SK-N-MC (cell line): ENCODE data around the gene MISP.
"Not testable (repeated sequence)": the region's sequence is repeated elsewhere in the genome, so short reads cannot be mapped to it uniquely, and the experiment has no call there.

Source experiments
- DNase-seq: peaks from one replicate; pipeline ENCODE4 v3.0.0-alpha.2; 2011; ENCODE audit warnings: low read depth, low spot score
- H3K27ac ChIP-seq: fragments of 200-600 bp; sonication (generic); 2 replicates; pipeline ENCODE4 v1.5.1; 2016; ENCODE audit warnings: mixed run types
- H3K36me3 ChIP-seq: fragments of 200-600 bp; sonication (generic); 2 replicates; pipeline ENCODE4 v1.6.1; 2017; ENCODE audit warnings: antibody characterized with exemption, low read length, mixed read lengths; ENCODE audit not compliant: insufficient read depth
- H3K4me3 ChIP-seq: fragments of 200-600 bp; sonication (generic); 2 replicates; pipeline ENCODE4 v1.5.1; 2016
- H3K9ac ChIP-seq: fragments of 200-600 bp; sonication (generic); 2 replicates; pipeline ENCODE4 v1.8.0; 2017; ENCODE audit warnings: mixed run types, mixed read lengths; ENCODE audit not compliant: insufficient read length
- H3K9me3 ChIP-seq: fragments of 200-600 bp; sonication (generic); 2 replicates; pipeline ENCODE4 v1.6.1; 2017; ENCODE audit warnings: low read depth, mild to moderate bottlenecking, antibody characterized with exemption, low read length, moderate library complexity, mixed read lengths
- EZH2 ChIP-seq: fragments of 200-600 bp; sonication (generic); IDR thresholded peaks from one replicate; pipeline ENCODE4 v1.6.1; 2017; ENCODE audit warnings: antibody characterized with exemption
- FOXP2 ChIP-seq: optimal IDR thresholded peaks from 2 replicates; pipeline ENCODE3; 2011; ENCODE audit warnings: mild to moderate bottlenecking, moderate library complexity; ENCODE audit not compliant: insufficient read depth; ENCODE audit errors: extremely low read length, control extremely low read depth
- POLR2AphosphoS5 ChIP-seq: IDR thresholded peaks from 2 replicates; pipeline ENCODE4 v1.6.1; 2012; ENCODE audit warnings: mild to moderate bottlenecking, low read depth, low read length, borderline replicate concordance

The MISP gene

DNA sequence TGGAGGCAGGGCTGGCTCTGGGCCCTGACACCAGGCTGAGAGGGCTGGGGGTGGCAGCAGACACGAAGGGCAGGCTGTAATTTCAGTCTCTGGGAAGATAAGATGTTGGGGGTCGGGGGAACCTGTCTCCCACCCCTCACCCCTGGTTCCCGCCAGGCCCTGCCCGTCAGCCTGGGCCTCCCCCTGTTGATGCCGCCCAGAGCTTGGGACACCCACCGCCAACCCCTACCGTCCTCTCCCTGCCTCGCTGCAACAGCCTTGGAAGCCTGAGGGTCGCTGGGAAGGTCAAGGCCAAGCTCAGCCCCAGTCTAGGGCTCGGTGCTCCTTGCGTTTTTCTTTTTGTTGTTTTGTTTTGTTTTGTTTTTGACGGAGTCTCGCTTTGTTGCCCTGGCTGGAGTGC lies 27.7 kb upstream of the MISP start:
- no peak overlapping the region for H3K27ac ChIP-seq
- no peak for DNase-seq
- H3K9me3 ChIP-seq, result no peaks in the 10 kb centered on the region
- H3K4me3 ChIP-seq, result no peak overlapping the region
- TF ChIP-seq POLR2AphosphoS5 (no peak), FOXP2 (no peak), EZH2 (no peak)
- no peaks in the 10 kb centered on the region for H3K36me3 ChIP-seq
- no peak overlapping the region for H3K9ac ChIP-seq

DNA sequence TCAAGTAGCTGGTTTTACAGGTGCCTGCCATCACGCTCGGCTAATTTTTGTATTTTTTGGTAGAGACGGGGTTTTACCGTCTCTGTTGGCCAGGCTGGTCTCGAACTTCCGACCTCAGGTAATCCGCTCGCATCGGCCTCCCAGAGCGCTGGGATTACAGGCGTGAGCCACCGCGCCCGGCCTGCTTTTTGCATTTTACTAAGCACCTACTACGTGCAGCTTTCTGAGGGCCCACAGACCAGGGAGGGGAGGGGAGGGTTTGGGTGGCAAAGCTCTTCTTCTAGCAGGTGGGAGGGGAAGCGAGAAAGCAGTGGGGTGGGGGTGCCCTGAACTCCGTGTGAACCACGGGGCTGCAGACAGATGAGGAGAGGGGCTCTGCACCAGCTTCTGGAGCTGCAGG lies 27.2 kb upstream of the MISP start:
- no peak overlapping the region for H3K4me3 ChIP-seq
- no peak for DNase-seq
- no peak overlapping the region for H3K9ac ChIP-seq
- no peak overlapping the region for H3K27ac ChIP-seq
- no peaks in the 10 kb centered on the region for H3K9me3 ChIP-seq
- no peaks in the 10 kb centered on the region for H3K36me3 ChIP-seq
- TF ChIP-seq EZH2 (no peak), FOXP2 (no peak), POLR2AphosphoS5 (no peak)

DNA sequence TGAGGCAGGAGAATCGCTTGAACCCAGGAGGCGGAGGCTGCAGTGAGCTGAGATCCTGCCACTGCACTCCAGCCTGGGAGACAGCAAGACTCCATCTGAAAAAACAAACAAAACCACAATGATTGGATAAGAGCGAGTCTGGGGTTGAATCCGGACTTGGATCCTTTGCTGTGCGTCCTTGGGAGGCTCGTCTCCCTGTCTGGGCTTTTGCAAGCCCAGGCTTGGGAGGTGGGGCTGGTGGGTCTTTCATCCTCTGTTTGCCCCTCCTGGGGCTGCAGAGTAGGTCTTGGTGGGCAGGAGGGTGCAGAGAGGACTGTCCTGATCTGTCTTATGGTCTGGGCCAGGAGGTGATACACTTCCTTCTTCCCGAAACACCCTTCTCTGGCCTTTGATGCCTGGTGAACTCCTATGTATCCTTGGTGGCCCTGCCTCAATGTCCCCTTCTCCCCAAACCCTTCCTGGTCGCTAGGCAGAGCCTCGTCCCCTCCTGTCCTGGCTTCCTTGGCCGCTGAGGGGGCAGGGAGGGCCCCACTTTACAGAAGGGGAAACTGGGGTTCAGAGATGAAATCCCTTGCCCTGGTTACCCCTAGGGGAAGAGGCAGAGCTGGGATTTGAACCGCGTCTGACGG lies 25.3 kb upstream of the MISP start:
- TF ChIP-seq POLR2AphosphoS5, result no peak
- no peak for TF ChIP-seq FOXP2
- no peak for TF ChIP-seq EZH2
- DNase-seq, result no peak
- H3K9ac ChIP-seq, result no peak overlapping the region
- no peak overlapping the region for H3K4me3 ChIP-seq
- no peaks in the 10 kb centered on the region for H3K36me3 ChIP-seq
- no peak overlapping the region for H3K27ac ChIP-seq
- H3K9me3 ChIP-seq, result no peaks in the 10 kb centered on the region

DNA sequence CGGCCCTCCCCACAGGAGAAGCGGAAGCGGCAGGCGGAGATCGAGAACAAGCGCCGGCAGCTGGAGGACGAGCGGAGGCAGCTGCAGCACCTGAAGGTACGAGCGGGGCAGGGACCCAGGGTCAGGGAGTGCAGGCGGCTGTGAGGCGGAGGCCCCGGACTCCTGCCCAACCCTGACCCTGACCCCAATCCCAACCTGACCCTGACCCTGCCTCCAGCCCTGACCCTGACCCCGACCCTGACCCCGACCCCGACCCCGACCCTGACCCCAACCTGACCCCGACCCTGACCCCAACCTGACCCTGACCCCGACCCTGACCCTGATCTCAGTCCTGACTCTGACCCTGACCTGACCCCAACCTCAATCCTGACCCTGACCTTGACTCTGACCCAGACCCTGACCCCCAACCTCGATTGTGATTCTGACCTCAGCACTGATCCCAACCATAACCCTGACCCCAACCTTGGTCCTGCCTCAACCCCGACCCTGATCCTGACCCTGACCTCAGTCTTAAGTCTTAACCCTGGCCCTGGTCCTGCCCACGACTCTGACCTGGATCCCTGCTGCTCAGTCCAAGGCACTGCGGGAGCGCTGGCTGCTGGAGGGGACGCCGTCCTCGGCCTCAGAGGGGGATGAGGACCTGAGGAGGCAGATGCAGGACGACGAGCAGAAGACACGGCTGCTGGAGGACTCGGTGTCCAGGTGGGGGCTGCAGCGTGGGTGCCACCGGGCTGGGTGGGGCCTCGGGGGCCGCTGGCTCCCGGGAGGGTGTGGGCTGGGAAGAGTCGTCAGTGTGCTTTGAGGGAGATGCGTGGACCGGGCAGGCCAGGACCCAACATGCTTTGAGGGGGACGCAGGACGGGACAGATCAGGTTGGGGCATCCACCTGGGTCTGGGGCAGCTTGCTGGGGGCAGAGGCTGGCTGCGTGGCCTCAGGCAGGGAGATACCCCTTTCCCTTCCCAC lies 23.6 kb upstream of the MISP start:
- no peak for DNase-seq
- no peak overlapping the region for H3K4me3 ChIP-seq
- no peak overlapping the region for H3K27ac ChIP-seq
- TF ChIP-seq EZH2, result no peak
- TF ChIP-seq POLR2AphosphoS5, result no peak
- no peak for TF ChIP-seq FOXP2
- H3K9ac ChIP-seq, result no peak overlapping the region
- H3K36me3 ChIP-seq, result no peaks in the 10 kb centered on the region; the same call in 1 of the 2 replicates
- no peaks in the 10 kb centered on the region for H3K9me3 ChIP-seq

DNA sequence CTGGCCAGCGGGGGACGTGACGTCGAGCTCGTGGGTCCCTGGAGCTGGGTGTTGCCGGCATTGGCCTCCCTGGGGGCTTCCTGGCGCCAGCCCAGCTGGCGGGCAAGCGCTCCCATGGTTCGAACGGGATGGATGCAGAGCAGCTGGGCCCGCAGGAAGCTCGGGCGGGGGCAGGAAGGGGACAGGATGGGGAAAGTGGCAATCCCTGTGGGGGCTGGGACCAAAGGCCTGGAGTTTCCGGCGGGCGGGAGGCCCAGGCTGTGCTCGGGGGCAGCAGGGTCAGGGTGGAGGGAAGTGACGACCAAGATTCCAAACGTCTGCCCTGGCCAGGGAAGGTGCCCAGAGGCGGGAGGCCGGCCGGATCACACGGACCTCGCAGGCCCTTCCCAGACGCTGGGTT lies 22.9 kb upstream of the MISP start:
- no peak overlapping the region for H3K9ac ChIP-seq
- DNase-seq, result no peak
- TF ChIP-seq EZH2 (no peak), FOXP2 (no peak), POLR2AphosphoS5 (no peak)
- H3K9me3 ChIP-seq, result no peaks in the 10 kb centered on the region
- H3K4me3 ChIP-seq, result no peak overlapping the region
- no peaks in the 10 kb centered on the region; the same call in 1 of the 2 replicates for H3K36me3 ChIP-seq
- no peak overlapping the region for H3K27ac ChIP-seq

DNA sequence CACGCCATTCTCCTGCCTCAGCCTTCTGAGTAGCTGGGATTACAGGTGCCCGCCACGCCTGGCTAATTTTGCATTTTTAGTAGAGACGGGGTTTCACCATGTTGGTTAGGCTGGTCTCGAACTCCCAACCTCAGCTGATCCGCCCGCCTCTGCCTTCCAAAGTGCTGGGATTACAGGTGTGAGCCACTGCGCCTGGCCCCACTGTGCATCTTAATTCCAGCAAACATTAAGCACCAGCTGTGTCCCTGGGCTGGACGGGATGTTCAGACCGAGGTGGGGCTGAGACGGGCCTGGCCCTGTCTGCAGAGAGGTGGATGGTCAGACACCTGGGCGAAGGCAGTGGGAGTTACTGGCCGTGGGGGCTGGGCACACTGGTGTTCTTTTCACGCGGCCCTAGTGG lies 21.3 kb upstream of the MISP start:
- H3K9me3 ChIP-seq, H3K4me3 ChIP-seq, DNase-seq, H3K27ac ChIP-seq, H3K36me3 ChIP-seq, H3K9ac ChIP-seq: not testable (repeated sequence)

DNA sequence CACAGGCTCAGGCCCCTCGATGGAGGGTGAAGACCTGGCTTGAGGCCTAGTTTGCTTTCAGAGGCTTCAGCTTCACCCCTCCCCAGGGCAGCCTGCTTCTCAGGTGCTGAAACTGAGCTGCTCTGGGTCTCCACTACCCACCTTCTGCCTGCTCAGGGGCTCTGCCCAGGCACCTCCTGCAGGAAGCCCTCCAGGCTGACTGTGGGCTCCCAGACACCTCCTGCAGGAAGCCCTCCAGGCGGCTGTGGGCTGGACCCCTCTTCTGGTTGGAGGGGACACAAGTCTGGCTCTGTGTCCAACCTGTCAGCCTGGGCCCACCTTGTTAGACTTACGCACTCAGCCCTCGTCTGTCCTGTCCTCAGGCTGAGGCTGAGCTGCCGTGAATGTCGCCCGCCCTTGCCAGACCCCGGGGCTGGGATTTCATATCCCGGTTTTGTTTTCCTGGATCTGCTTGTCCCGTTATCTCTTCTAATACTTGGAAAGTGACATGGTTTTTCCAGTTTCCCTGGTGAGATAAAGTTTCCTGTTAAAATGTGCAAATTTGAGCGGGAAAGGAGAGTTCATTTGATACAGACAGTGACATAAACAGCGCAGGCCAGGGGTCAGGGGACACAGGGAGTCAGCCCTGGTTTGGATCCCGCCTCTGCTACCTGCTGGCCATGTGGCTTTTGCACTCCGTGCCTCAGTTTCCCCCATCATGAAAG lies 20.8 kb upstream of the MISP start:
- no peak overlapping the region for H3K9ac ChIP-seq
- TF ChIP-seq FOXP2 (no peak), POLR2AphosphoS5 (no peak), EZH2 (no peak)
- no peaks in the 10 kb centered on the region for H3K9me3 ChIP-seq
- no peak overlapping the region for H3K27ac ChIP-seq
- no peak for DNase-seq
- no peaks in the 10 kb centered on the region; the same call in 1 of the 2 replicates for H3K36me3 ChIP-seq
- H3K4me3 ChIP-seq, result no peak overlapping the region

DNA sequence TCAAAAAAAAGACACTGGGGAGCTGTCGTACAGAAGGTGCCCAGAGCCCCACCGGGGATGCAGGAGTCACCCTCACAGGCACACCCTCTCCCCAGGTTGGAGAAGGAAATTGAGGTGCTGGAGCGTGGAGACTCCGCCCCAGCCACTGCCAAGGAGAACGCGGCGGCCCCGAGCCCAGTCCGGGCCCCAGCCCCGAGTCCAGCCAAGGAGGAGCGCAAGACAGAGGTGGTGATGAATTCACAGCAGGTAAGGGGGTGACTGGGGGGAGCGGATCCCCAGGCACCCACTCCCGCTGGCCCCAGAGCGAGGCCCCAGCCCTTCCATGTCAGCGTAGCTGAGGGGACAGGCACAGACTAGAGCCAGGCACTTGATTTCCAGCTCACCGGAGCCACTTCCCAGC lies 19.9 kb upstream of the MISP start:
- no peak overlapping the region for H3K9ac ChIP-seq
- no peak for DNase-seq
- no peak overlapping the region for H3K27ac ChIP-seq
- no peaks in the 10 kb centered on the region; the same call in 1 of the 2 replicates for H3K36me3 ChIP-seq
- H3K9me3 ChIP-seq, result no peaks in the 10 kb centered on the region
- no peak for TF ChIP-seq FOXP2
- no peak for TF ChIP-seq EZH2
- no peak for TF ChIP-seq POLR2AphosphoS5
- no peak overlapping the region for H3K4me3 ChIP-seq
